ENCODE results near the gene TBC1D25. TPM values are rescaled to one million over a fixed set of nuclear protein-coding genes. Genes with fewer than 3 reads are reported as not detected.

Gene TBC1D25
- total and polyA plus RNA-seq, 7 donors: 5.8 to 14.6 (median 10.4) TPM

GRCh38 chrX:48530736-48531135 lies 8.8 kb upstream of the TBC1D25 start:
- Histone ChIP-seq H3K36me3 (peaks cover 0 to 13% (median 0%) of the 10 kb centered on the region in 4 donors), H3K4me1 (no peaks in the 10 kb centered on the region), H3K27ac (no peak overlapping the region), H3K9me3 (no peaks in the 10 kb centered on the region), H3K4me3 (no peak overlapping the region), H3K27me3 (no peaks in the 10 kb centered on the region)
- 97% methylated on average over 3 of the region's 3 CpGs for WGBS, 2 donors
- no peak for TF ChIP-seq EP300 (IDR thresholded peaks at IDR 0.05)
- no peak for TF ChIP-seq POLR2A (IDR thresholded peaks at IDR 0.05)
- no peak for TF ChIP-seq POLR2AphosphoS5 (IDR thresholded peaks at IDR 0.05)
- TF ChIP-seq, protein P1, sequence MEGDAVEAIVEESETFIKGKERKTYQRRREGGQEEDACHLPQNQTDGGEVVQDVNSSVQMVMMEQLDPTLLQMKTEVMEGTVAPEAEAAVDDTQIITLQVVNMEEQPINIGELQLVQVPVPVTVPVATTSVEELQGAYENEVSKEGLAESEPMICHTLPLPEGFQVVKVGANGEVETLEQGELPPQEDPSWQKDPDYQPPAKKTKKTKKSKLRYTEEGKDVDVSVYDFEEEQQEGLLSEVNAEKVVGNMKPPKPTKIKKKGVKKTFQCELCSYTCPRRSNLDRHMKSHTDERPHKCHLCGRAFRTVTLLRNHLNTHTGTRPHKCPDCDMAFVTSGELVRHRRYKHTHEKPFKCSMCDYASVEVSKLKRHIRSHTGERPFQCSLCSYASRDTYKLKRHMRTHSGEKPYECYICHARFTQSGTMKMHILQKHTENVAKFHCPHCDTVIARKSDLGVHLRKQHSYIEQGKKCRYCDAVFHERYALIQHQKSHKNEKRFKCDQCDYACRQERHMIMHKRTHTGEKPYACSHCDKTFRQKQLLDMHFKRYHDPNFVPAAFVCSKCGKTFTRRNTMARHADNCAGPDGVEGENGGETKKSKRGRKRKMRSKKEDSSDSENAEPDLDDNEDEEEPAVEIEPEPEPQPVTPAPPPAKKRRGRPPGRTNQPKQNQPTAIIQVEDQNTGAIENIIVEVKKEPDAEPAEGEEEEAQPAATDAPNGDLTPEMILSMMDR (IDR thresholded peaks at IDR 0.05): no peak
- intact Hi-C loops (cut with DNase I): no loop called here
- peak; percentile 4 for DNase-seq

DNA sequence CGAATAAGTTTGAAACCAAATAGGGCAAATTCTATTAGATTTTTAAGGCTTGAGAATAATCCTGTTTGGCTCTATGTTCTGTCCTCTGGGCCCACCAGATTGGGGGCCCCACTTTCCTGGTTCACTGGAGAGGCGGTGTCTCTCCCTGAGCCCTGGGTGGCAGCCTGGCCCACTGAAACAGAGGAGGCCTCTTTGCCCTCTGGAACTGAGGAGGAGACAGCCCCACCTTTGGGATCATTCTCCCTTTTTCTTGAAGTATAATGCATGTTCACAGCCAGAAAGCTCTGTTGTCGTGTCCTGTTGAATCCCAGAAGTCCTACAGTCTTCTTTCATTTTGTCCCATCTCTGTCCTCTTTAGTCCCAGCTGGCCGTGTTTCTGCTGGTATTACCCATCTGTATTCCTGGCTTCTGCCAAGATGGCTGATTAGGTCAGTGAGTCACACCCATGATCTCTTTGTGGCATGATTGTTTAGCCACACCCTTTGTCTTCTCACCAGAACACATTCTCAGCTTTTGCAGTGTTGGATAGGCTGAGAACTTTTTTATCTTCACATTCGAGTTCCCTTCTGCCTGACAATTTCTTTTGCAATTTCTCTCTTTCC lies 8.1 kb upstream of the TBC1D25 start:
- peak overlapping the region in 1 of 4 donors; percentile 52 for H3K27ac ChIP-seq
- no peaks in the 10 kb centered on the region for H3K9me3 ChIP-seq
- DNase-seq: peak; percentile 34

GRCh38 chrX:48532161-48532560 lies 7.4 kb upstream of the TBC1D25 start:
- TF ChIP-seq POLR2AphosphoS5 (IDR thresholded peaks at IDR 0.05) (no peak), EP300 (IDR thresholded peaks at IDR 0.05) (no peak), POLR2A (IDR thresholded peaks at IDR 0.05) (no peak)
- TF ChIP-seq, protein P1 (IDR thresholded peaks at IDR 0.05): no peak

More for the DNA sequence above, 8.1 kb upstream of the TBC1D25 start:
- intact Hi-C loops (cut with DNase I): no loop called here
- Histone ChIP-seq H3K4me1 (no peaks in the 10 kb centered on the region), H3K36me3 (peaks cover 0 to 13% (median 0%) of the 10 kb centered on the region in 4 donors), H3K27me3 (no peaks in the 10 kb centered on the region), H3K4me3 (no peak overlapping the region)
- 45 to 72% methylated on average over 5 of the region's 5 CpGs for WGBS, 2 donors
- TF ChIP-seq, protein P1 (IDR thresholded peaks at IDR 0.05): no peak
- TF ChIP-seq POLR2A (IDR thresholded peaks at IDR 0.05) (no peak), POLR2AphosphoS5 (IDR thresholded peaks at IDR 0.05) (no peak), EP300 (IDR thresholded peaks at IDR 0.05) (no peak)

GRCh38 chrX:48533165-48533564 lies 6.3 kb upstream of the TBC1D25 start:
- TF ChIP-seq EP300 (IDR thresholded peaks at IDR 0.05) (no peak), POLR2AphosphoS5 (IDR thresholded peaks at IDR 0.05) (no peak), POLR2A (IDR thresholded peaks at IDR 0.05) (no peak)
- TF ChIP-seq, protein P1 (IDR thresholded peaks at IDR 0.05): no peak
- no peak overlapping the region for H3K27ac ChIP-seq
- no peaks in the 10 kb centered on the region for H3K9me3 ChIP-seq
- WGBS, 2 donors: 97 to 98% methylated on average over 3 of the region's 3 CpGs
- peak; percentile 10 for DNase-seq
- no peaks in the 10 kb centered on the region for H3K27me3 ChIP-seq
- H3K4me3 ChIP-seq: no peak overlapping the region
- H3K36me3 ChIP-seq: peaks cover 0 to under 1% (median 0%) of the 10 kb centered on the region in 4 donors
- intact Hi-C loops (cut with DNase I): no loop called here
- no peaks in the 10 kb centered on the region for H3K4me1 ChIP-seq

More at GRCh38 chrX:48532161-48532560, 7.4 kb upstream of the TBC1D25 start:
- intact Hi-C loops (cut with DNase I): no loop called here
- no peaks in the 10 kb centered on the region for H3K9me3 ChIP-seq
- DNase-seq: no peak
- 95 to 100% methylated on average over 1 of the region's 1 CpG for WGBS, 2 donors
- peak overlapping the region in 1 of 4 donors; percentile 20 for H3K27ac ChIP-seq
- H3K4me3 ChIP-seq: no peak overlapping the region
- H3K36me3 ChIP-seq: peaks cover 0 to 10% (median 0%) of the 10 kb centered on the region in 4 donors
- H3K4me1 ChIP-seq: no peaks in the 10 kb centered on the region
- H3K27me3 ChIP-seq: no peaks in the 10 kb centered on the region
